CD4-positive, alpha-beta T cell (primary cell): Measurements from ENCODE around the gene GTF2F1. TPM values are rescaled to one million over a fixed set of nuclear protein-coding genes. Genes with fewer than 3 reads are reported as not detected.

ENCODE experiments used
- ATAC-seq: fragments of 200-7000 bp; cut with Tn5 transposase; one replicate; pipeline ENCODE4 v1.10.0; 2022; ENCODE audit warnings: mild to moderate bottlenecking; ENCODE audit not compliant: poor library complexity
- CTCF ChIA-PET: fragments of 350-600 bp; sonication (Branson Sonifier 250); formaldehyde crosslinking; loops from one replicate; lab custom pipeline; 2021; ENCODE audit warnings: antibody characterized with exemption, inconsistent platforms; lab: Charles Lee
- POLR2A ChIA-PET: fragments of 350-600 bp; sonication (Branson Sonifier 250); formaldehyde crosslinking; loops from one replicate; lab custom pipeline; 2021; ENCODE audit warnings: antibody characterized with exemption, inconsistent platforms; lab: Charles Lee
- DNase-seq, 14 experiments: peaks; one replicate each; pipeline ENCODE4 v3.0.0-alpha.2; 2013 to 2020; ENCODE audit warnings: mixed read lengths in 2 of 14
- H3K27ac ChIP-seq, 2 donors: one replicate each; pipeline versions ENCODE4 v1.5.1 to v1.7.0; 2013; ENCODE audit warnings: low read length in 2 of 2, low read depth in 1 of 2, mild to moderate bottlenecking in 1 of 2
- H3K27me3 ChIP-seq, 2 experiments: 1 replicate in 1 of 2; 2 replicates in 1 of 2; pipeline versions ENCODE4 v1.6.1 to v1.7.0; 2013; ENCODE audit warnings: low read length in 2 of 2, control low read depth in 1 of 2, mild to moderate bottlenecking in 1 of 2, moderate library complexity in 1 of 2; ENCODE audit not compliant: insufficient read depth in 2 of 2, control insufficient read depth in 1 of 2
- H3K36me3 ChIP-seq: one replicate; pipeline ENCODE4 v1.6.1; 2013; ENCODE audit warnings: low read length, control low read depth; ENCODE audit not compliant: insufficient read depth
- H3K4me1 ChIP-seq: one replicate; pipeline ENCODE4 v1.6.1; 2013; ENCODE audit warnings: low read length, control low read depth; ENCODE audit not compliant: insufficient read depth
- H3K4me3 ChIP-seq: one replicate; pipeline ENCODE4 v1.5.1; 2013; ENCODE audit warnings: mild to moderate bottlenecking, low read length, moderate library complexity
- H3K9me3 ChIP-seq, 2 experiments: 1 replicate in 1 of 2; 2 replicates in 1 of 2; pipeline versions ENCODE4 v1.6.1 to v1.7.0; 2013; ENCODE audit warnings: low read length in 2 of 2, mild to moderate bottlenecking in 2 of 2, control low read depth in 1 of 2, moderate library complexity in 1 of 2; ENCODE audit not compliant: control insufficient read depth in 1 of 2, insufficient read depth in 1 of 2
- H3K27ac Mint-ChIP-seq: one replicate; pipeline ENCODE4 v1.8.0; 2020; ENCODE audit warnings: mixed read lengths
- H3K27me3 Mint-ChIP-seq: one replicate; pipeline ENCODE4 v1.8.0; 2021; ENCODE audit warnings: mixed read lengths
- H3K36me3 Mint-ChIP-seq: one replicate; pipeline ENCODE4 v1.8.0; 2021; ENCODE audit warnings: low read depth, mixed read lengths
- H3K4me1 Mint-ChIP-seq: one replicate; pipeline ENCODE4 v1.8.0; 2021; ENCODE audit warnings: low read depth, mixed read lengths
- H3K4me3 Mint-ChIP-seq: one replicate; pipeline ENCODE4 v1.8.0; 2020; ENCODE audit warnings: mild to moderate bottlenecking, mixed read lengths
- H3K9me3 Mint-ChIP-seq: one replicate; pipeline ENCODE4 v1.8.0; 2020; ENCODE audit warnings: mixed read lengths
- intact Hi-C, 2 experiments: fragments of 100-400 bp; cut with DNase I in 1 of 2; cut with micrococcal nuclease in 1 of 2; formaldehyde crosslinking; loops; one replicate each; pipeline versions ENCODE4 v1.15.1 to v1.9.0; 2023 to 2025; cut with DNase I, micrococcal nuclease
- total RNA-seq, 174 experiments: library from RNA in 2 of 174; stranded (reverse) in 2 of 174; gene quantifications; one replicate each; pipeline ENCODE4 v1.2.3 and lab custom pipeline; 2021 to 2026
- TF ChIP-seq, protein P1 (sequence below): fragments of 200-600 bp; IDR thresholded peaks from one replicate; pipeline ENCODE4 v1.8.0; 2022; ENCODE audit warnings: antibody characterized with exemption, mild to moderate bottlenecking

Gene GTF2F1
- total RNA-seq, 2 experiments from 2014 or later: 56.1 to 61.1 TPM

DNA sequence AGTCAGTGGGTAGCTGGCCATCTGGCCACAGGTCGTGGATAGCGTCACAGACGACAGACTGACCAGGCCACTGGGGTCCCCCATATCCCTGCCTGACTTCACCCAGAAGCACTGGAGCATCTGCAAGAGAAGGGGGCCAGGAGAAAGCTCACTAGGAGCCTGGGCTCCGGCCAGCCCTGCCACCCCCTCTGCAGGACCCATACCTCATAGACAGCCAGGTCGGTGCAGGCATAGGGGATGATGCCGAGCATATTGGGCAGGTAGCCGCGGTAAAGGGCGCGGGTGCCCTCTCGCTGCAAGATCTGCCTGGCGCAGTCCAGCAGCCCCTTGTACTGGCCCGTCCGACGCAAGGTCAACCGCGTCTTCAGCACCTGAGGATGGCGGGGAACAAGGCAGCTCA, 34.2 kb upstream of the GTF2F1 start:
- Histone ChIP-seq H3K27me3 (no peaks in the 10 kb centered on the region), H3K4me3 (no peak overlapping the region), H3K4me1 (peaks cover 39% of the 10 kb centered on the region), H3K27ac (no peak overlapping the region), H3K9me3 (peaks cover 0 to 6% of the 10 kb centered on the region in 2 experiments), H3K36me3 (peaks cover 3% of the 10 kb centered on the region)
- ChIA-PET POLR2A (interaction anchor here (3.3 kb wide), 1 partner anchor 66 kb away, joined by 53 read pairs; the partner anchor contains the start of gene CLPP), CTCF (no interaction called here)
- Mint-ChIP-seq H3K4me1 (peaks cover 36% of the 10 kb centered on the region), H3K4me3 (no peak overlapping the region), H3K27me3 (no peaks in the 10 kb centered on the region), H3K36me3 (peaks cover 14% of the 10 kb centered on the region), H3K27ac (no peak overlapping the region), H3K9me3 (no peaks in the 10 kb centered on the region)
- ATAC-seq (no peak), DNase-seq (peak in 1 of 14 experiments; percentile 36)
- TF ChIP-seq, protein P1, sequence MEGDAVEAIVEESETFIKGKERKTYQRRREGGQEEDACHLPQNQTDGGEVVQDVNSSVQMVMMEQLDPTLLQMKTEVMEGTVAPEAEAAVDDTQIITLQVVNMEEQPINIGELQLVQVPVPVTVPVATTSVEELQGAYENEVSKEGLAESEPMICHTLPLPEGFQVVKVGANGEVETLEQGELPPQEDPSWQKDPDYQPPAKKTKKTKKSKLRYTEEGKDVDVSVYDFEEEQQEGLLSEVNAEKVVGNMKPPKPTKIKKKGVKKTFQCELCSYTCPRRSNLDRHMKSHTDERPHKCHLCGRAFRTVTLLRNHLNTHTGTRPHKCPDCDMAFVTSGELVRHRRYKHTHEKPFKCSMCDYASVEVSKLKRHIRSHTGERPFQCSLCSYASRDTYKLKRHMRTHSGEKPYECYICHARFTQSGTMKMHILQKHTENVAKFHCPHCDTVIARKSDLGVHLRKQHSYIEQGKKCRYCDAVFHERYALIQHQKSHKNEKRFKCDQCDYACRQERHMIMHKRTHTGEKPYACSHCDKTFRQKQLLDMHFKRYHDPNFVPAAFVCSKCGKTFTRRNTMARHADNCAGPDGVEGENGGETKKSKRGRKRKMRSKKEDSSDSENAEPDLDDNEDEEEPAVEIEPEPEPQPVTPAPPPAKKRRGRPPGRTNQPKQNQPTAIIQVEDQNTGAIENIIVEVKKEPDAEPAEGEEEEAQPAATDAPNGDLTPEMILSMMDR: no peak
- intact Hi-C loops: no loop called here

DNA sequence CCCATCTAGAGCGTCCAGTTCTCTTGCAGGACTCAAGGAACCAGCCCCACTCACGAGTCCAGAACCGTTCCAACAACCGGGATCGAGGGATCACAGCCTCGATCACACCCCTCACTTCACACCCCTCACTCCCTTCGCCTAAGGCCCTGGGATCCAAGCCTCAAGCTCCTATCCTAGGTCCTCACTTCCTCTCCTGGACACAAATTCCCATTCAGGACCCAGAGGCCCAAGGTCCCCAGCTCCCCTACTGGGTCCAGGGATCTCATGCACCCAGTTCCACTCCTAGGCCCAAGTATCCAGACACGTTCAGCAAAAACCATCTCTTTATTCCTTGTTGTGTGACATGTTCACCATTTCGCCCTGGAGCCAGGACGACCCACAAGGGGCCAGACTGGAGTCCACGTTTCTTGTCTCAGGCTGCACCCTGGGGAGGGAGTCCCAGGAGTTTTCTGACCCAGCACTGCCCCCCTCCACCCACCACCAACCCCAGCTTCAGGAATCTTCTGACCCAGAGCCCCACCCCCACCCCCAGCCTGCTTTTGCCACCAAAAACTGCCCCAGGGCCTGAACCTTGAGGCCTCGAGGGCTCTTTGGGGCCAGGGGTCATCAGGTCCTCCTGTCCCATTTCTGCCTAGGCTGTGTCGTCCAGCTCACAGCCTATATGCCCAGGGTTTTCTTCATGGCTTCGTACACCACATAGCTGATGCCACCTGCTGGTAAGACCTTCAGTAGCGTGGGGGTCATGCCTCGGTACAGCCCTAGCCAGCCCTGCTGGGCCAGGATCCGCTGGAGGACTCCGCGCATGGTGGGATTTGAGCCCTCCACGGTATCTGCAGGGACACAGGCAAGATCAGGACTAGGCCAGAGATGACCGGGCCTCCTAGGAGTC, 33.0 kb upstream of the GTF2F1 start:
- H3K9me3 ChIP-seq: peaks cover 0 to 6% of the 10 kb centered on the region in 2 experiments
- peak overlapping the region; percentile 46 for H3K4me3 ChIP-seq
- H3K36me3 ChIP-seq: peaks cover 15% of the 10 kb centered on the region
- H3K27ac ChIP-seq: peak overlapping the region; percentile 75 to 87
- peaks cover 48% of the 10 kb centered on the region for H3K4me1 ChIP-seq
- Mint-ChIP-seq H3K27ac (peak overlapping the region; percentile 81), H3K27me3 (no peaks in the 10 kb centered on the region), H3K4me3 (peak overlapping the region; percentile 90), H3K9me3 (no peaks in the 10 kb centered on the region), H3K36me3 (peaks cover 25% of the 10 kb centered on the region), H3K4me1 (peaks cover 37% of the 10 kb centered on the region)
- H3K27me3 ChIP-seq: no peaks in the 10 kb centered on the region
- intact Hi-C loops: loop anchor here (1.0 to 2.0 kb wide), 4 partner anchors 33 to 54 kb away; partner anchors contain the start of genes ALKBH7 (in 2 of the 2) and GTF2F1 (in 1 of the 2)
- TF ChIP-seq, protein P1: no peak
- DNase-seq (peak in 3 of 14 experiments; percentile 10 to 56 (median 28)), ATAC-seq (no peak)
- POLR2A ChIA-PET: interaction anchor here (1.4 to 3.6 kb wide), 9 partner anchors 28 to 644 kb away, joined by 3 to 53 read pairs (median 10); partner anchors contain the start of genes ALKBH7, CLPP, DENND1C and GTF2F1
- CTCF ChIA-PET: no interaction called here

DNA sequence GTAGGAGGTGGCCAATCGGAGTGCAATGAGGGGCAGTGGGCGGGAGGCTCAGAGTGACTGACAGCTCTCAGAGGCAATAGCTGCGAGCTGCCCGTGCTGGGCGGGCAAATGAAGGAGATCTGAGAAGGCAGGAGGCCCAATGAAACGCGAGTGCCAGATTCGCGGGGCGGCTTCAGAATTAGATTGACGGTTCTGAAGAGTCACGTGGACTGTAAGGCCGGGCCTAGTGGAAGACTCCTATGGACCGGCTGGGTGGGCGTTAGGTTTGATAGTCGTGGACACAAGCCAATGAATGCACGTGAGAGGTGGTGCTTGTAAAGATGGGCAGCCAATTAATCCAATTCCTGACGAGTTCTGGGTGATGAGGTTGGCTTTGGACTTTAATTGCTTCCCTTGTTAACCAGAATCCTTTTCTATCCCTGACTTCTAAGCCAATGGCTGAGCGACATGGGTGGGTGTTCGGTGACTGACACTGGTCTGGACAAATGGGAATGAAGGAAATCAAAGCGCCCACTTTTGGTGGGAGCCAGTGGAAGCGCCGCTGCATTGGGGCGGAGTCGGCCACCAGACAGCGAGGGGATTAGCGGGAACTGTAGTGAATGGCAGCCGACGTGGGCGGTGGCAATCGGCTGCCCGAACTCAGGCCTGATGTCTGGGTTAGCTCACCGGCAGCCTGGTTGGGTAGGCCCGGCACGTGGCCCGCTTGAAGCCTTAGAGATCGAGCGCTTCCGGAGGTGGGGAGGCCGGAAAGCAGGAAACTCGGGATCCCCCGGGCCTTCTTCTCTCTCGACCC, 32.2 kb upstream of the GTF2F1 start:
- peak overlapping the region; percentile 46 for H3K4me3 ChIP-seq
- Mint-ChIP-seq H3K4me3 (peak overlapping the region; percentile 90), H3K9me3 (no peaks in the 10 kb centered on the region), H3K36me3 (peaks cover 34% of the 10 kb centered on the region), H3K4me1 (peaks cover 37% of the 10 kb centered on the region), H3K27ac (peak overlapping the region; percentile 81), H3K27me3 (no peaks in the 10 kb centered on the region)
- POLR2A ChIA-PET: interaction anchor here (0.6 to 3.6 kb wide), 21 partner anchors 13 to 1518 kb away, joined by 3 to 53 read pairs (median 4); partner anchors contain the start of genes ALKBH7, CLPP, DENND1C and GPR108
- peaks cover 48% of the 10 kb centered on the region for H3K4me1 ChIP-seq
- no peaks in the 10 kb centered on the region for H3K27me3 ChIP-seq
- H3K9me3 ChIP-seq: peaks cover 0 to 6% of the 10 kb centered on the region in 2 experiments
- TF ChIP-seq, protein P1: no peak
- H3K27ac ChIP-seq: peak overlapping the region; percentile 75 to 87
- intact Hi-C loops: loop anchor here (1.0 to 2.0 kb wide), 5 partner anchors 32 to 79 kb away; partner anchors contain the start of genes ALKBH7 (in 2 of the 2) and GTF2F1 (in 2 of the 2)
- peaks cover 23% of the 10 kb centered on the region for H3K36me3 ChIP-seq
- DNase-seq (peak; percentile 96 to 100 (median 98)), ATAC-seq (peak; percentile 83)
- CTCF ChIA-PET: no interaction called here
